OCI-LY7 (cell line): ENCODE data around the gene PRKD1. TPM values are rescaled to one million over a fixed set of nuclear protein-coding genes. Genes with fewer than 3 reads are reported as not detected.

Experiments used
- BruUV-seq: library from RNA; stranded (reverse); fragments of 400-500 nt; replicated peaks from 2 replicates; lab custom pipeline; 2021; lab: Mats Ljungman, UMichigan
- CTCF ChIA-PET: fragments of 300-600 bp; sonication (Branson Sonifier 250); formaldehyde crosslinking; loops from one replicate; lab custom pipeline; 2022; ENCODE audit warnings: antibody characterized with exemption; ENCODE audit not compliant: unreplicated experiment; lab: Charles Lee
- POLR2A ChIA-PET: fragments of 300-600 bp; sonication (Branson Sonifier 250); formaldehyde crosslinking; loops from one replicate; lab custom pipeline; 2022; ENCODE audit warnings: antibody characterized with exemption; lab: Charles Lee
- DNase-seq: peaks from one replicate; pipeline ENCODE4 v3.0.0-alpha.2; 2015; ENCODE audit warnings: low spot score
- H2AFZ ChIP-seq: fragments of 200-600 bp; sonication (generic), shearing (Covaris generic); 2 replicates; pipeline ENCODE4 v1.6.1; 2014; ENCODE audit warnings: mild to moderate bottlenecking, antibody characterized with exemption, low read length, moderate library complexity
- H3K27ac ChIP-seq: fragments of 200-600 bp; sonication (generic); 2 replicates; pipeline ENCODE4 v1.5.1; 2014; ENCODE audit warnings: mixed run types, low read depth, mild to moderate bottlenecking, moderate library complexity, low read length, inconsistent platforms; ENCODE audit not compliant: poor library complexity, severe bottlenecking
- H3K36me3 ChIP-seq: fragments of 200-600 bp; sonication (generic); 2 replicates; pipeline ENCODE4 v1.6.1; 2014; ENCODE audit warnings: mild to moderate bottlenecking, antibody characterized with exemption, low read length, moderate library complexity, mixed read lengths; ENCODE audit not compliant: insufficient read depth
- H3K4me1 ChIP-seq: fragments of 200-600 bp; sonication (generic); 2 replicates; pipeline ENCODE4 v1.5.1; 2014; ENCODE audit warnings: mild to moderate bottlenecking, low read length; ENCODE audit not compliant: insufficient read depth, poor library complexity, severe bottlenecking
- H3K4me2 ChIP-seq: fragments of 200-600 bp; sonication (generic); 2 replicates; pipeline ENCODE4 v1.6.1; 2014; ENCODE audit warnings: mild to moderate bottlenecking, low read length
- H3K4me3 ChIP-seq: fragments of 200-600 bp; sonication (generic); 2 replicates; pipeline ENCODE4 v1.5.1; 2014; ENCODE audit warnings: mild to moderate bottlenecking, low read depth, low read length; ENCODE audit not compliant: poor library complexity, severe bottlenecking
- H3K79me2 ChIP-seq: fragments of 200-600 bp; sonication (generic); 2 replicates; pipeline ENCODE4 v1.6.1; 2016; ENCODE audit warnings: low read depth, mild to moderate bottlenecking, low read length, moderate library complexity, mixed read lengths; ENCODE audit not compliant: insufficient read depth
- H3K9me2 ChIP-seq: fragments of 200-600 bp; sonication (generic); 2 replicates; pipeline ENCODE4 v1.6.1; 2016; ENCODE audit warnings: mild to moderate bottlenecking, low read length, mixed read lengths; ENCODE audit not compliant: insufficient read depth
- H3K9me3 ChIP-seq: fragments of 200-600 bp; sonication (generic); 2 replicates; pipeline ENCODE4 v1.6.1; 2014; ENCODE audit warnings: mild to moderate bottlenecking, mixed run types, low read length, mixed read lengths
- H4K20me1 ChIP-seq: fragments of 200-600 bp; sonication (generic); 2 replicates; pipeline ENCODE4 v1.6.1; 2014; ENCODE audit warnings: mild to moderate bottlenecking, antibody characterized with exemption, low read length, moderate library complexity, mixed read lengths; ENCODE audit not compliant: insufficient read depth
- CTCF ChIP-seq: fragments of 200-600 bp; sonication (generic); conservative IDR thresholded peaks from 2 replicates; pipeline ENCODE4 v1.5.1; 2014; ENCODE audit warnings: mild to moderate bottlenecking, antibody characterized with exemption, low read length, moderate library complexity, mixed read lengths
- EZH2phosphoT487 ChIP-seq: fragments of 200-600 bp; sonication (generic); IDR thresholded peaks from 2 replicates; pipeline ENCODE4 v1.6.1; 2018; ENCODE audit warnings: low read depth, borderline replicate concordance, mild to moderate bottlenecking, mixed run types, antibody characterized with exemption, low read length, moderate library complexity, mixed read lengths
- intact Hi-C: fragments of 100-400 bp; cut with micrococcal nuclease; formaldehyde crosslinking; loops from one replicate; pipeline ENCODE4 v1.10.0; 2022; ENCODE audit not compliant: unreplicated experiment
- total RNA-seq, 2 experiments: library from RNA; depleted of rRNA in 1 of 2; stranded (reverse); fragments of >200 nt in 1 of 2; shearing (Covaris generic) in 1 of 2; gene quantifications; 2 replicates each; pipeline ENCODE4 v1.2.3, GENCODE V29; 2014 to 2022

The PRKD1 gene
- total RNA-seq, 2 experiments from 2014 or later, result not detected

GRCh38 chr14:29616922-29617321 is 310.7 kb downstream of the PRKD1 start:
- no peaks in the 10 kb centered on the region for H3K36me3 ChIP-seq
- no peak for DNase-seq
- H3K4me2 ChIP-seq, result no peak overlapping the region
- TF ChIP-seq CTCF (no peak), EZH2phosphoT487 (no peak)
- CTCF ChIA-PET, result no interaction called here
- H3K9me3 ChIP-seq, result peaks cover 13% of the 10 kb centered on the region; the same call in 1 of the 2 replicates
- H3K4me1 ChIP-seq, result no peaks in the 10 kb centered on the region
- H4K20me1 ChIP-seq, result no peaks in the 10 kb centered on the region
- BruUV-seq, result no TSS peak
- no peaks in the 10 kb centered on the region for H3K79me2 ChIP-seq
- no peak overlapping the region for H3K4me3 ChIP-seq
- H2AFZ ChIP-seq, result no peak overlapping the region
- no peaks in the 10 kb centered on the region for H3K9me2 ChIP-seq
- intact Hi-C loops, result no loop called here
- POLR2A ChIA-PET, result interaction anchor here (1.3 kb wide), 1 partner anchor 36 kb away, joined by 3 read pairs; no protein-coding TSS in a partner anchor
- H3K27ac ChIP-seq, result no peak overlapping the region

GRCh38 chr14:29608861-29609260 is 318.8 kb downstream of the PRKD1 start:
- H3K36me3 ChIP-seq, result no peaks in the 10 kb centered on the region
- no peaks in the 10 kb centered on the region for H3K4me1 ChIP-seq
- POLR2A ChIA-PET, result interaction anchor here (0.6 kb wide), 1 partner anchor 46 kb away, joined by 3 read pairs; no protein-coding TSS in a partner anchor
- no peak overlapping the region for H3K4me2 ChIP-seq
- TF ChIP-seq EZH2phosphoT487 (no peak), CTCF (no peak)
- no peaks in the 10 kb centered on the region for H3K79me2 ChIP-seq
- no peaks in the 10 kb centered on the region for H3K9me2 ChIP-seq
- H3K4me3 ChIP-seq, result no peak overlapping the region
- H3K9me3 ChIP-seq, result no peaks in the 10 kb centered on the region
- intact Hi-C loops, result no loop called here
- no peak overlapping the region for H3K27ac ChIP-seq
- no peak for DNase-seq
- H2AFZ ChIP-seq, result no peak overlapping the region
- H4K20me1 ChIP-seq, result no peaks in the 10 kb centered on the region
- CTCF ChIA-PET, result no interaction called here
- BruUV-seq, result no TSS peak

- Histone ChIP-seq H3K4me2 (no peak overlapping the region), H3K9me3 (no peaks in the 10 kb centered on the region), H3K27ac (no peak overlapping the region), H3K36me3 (no peaks in the 10 kb centered on the region), H3K9me2 (no peaks in the 10 kb centered on the region), H2AFZ (no peak overlapping the region), H3K4me3 (no peak overlapping the region), H4K20me1 (no peaks in the 10 kb centered on the region), H3K79me2 (no peaks in the 10 kb centered on the region), H3K4me1 (no peaks in the 10 kb centered on the region)
- ChIA-PET POLR2A (no interaction called here), CTCF (no interaction called here)
- no peak for DNase-seq
- intact Hi-C loops, result no loop called here
- no peak for TF ChIP-seq EZH2phosphoT487
- TF ChIP-seq CTCF, result no peak
- BruUV-seq, result no TSS peak
Observed at GRCh38 chr14:29607169-29607568, 320.5 kb downstream of the PRKD1 start.
